ENCODE measurements around the gene NABP1.

NABP1 gene

GRCh38 chr2:191679818-191680600 is 2.1 kb downstream of the NABP1 start:
- H3K27ac ChIP-seq, result peak overlapping the region; percentile 99
- no peaks in the 10 kb centered on the region for H3K27me3 ChIP-seq
- TF ChIP-seq CTCF (IDR thresholded peaks at IDR 0.05), result no peak
- H3K36me3 ChIP-seq, result peaks cover 39% of the 10 kb centered on the region
- peaks cover 53 to 76% of the 10 kb centered on the region in 2 experiments for H3K4me1 ChIP-seq (ENCODE audit: control insufficient read depth in 1 of 2, insufficient read depth in 1 of 2, low read depth in 1 of 2, low read length in 1 of 2)
- H3K9me3 ChIP-seq, result no peaks in the 10 kb centered on the region
- peak overlapping the region; percentile 89 to 95 for H3K4me3 ChIP-seq (ENCODE audit: low read depth in 1 of 2, low read length in 1 of 2)

- Histone ChIP-seq H3K4me3 (ENCODE audit: low read depth in 1 of 2, low read length in 1 of 2) (peak overlapping the region; percentile 89 to 95), H3K4me1 (ENCODE audit: control insufficient read depth in 1 of 2, insufficient read depth in 1 of 2, low read depth in 1 of 2, low read length in 1 of 2) (peaks cover 47 to 72% of the 10 kb centered on the region in 2 experiments), H3K9me3 (no peaks in the 10 kb centered on the region), H3K27me3 (no peaks in the 10 kb centered on the region), H3K36me3 (peaks cover 45% of the 10 kb centered on the region), H3K27ac (peak overlapping the region; percentile 99)
- no peak for TF ChIP-seq CTCF (IDR thresholded peaks at IDR 0.05)
Observed at GRCh38 chr2:191680639-191681038, 2.7 kb downstream of the NABP1 start.

GRCh38 chr2:191682126-191682525 is 4.2 kb downstream of the NABP1 start:
- H3K27ac ChIP-seq, result peak overlapping the region; percentile 99
- H3K9me3 ChIP-seq, result no peaks in the 10 kb centered on the region
- H3K4me3 ChIP-seq (ENCODE audit: low read depth in 1 of 2, low read length in 1 of 2), result peak overlapping the region in 1 of 2 experiments; percentile 89
- peaks cover 35 to 59% of the 10 kb centered on the region in 2 experiments for H3K4me1 ChIP-seq (ENCODE audit: control insufficient read depth in 1 of 2, insufficient read depth in 1 of 2, low read depth in 1 of 2, low read length in 1 of 2)
- no peak for TF ChIP-seq CTCF (IDR thresholded peaks at IDR 0.05)
- peaks cover 60% of the 10 kb centered on the region for H3K36me3 ChIP-seq
- no peaks in the 10 kb centered on the region for H3K27me3 ChIP-seq

- Histone ChIP-seq H3K9me3 (no peaks in the 10 kb centered on the region), H3K27me3 (no peaks in the 10 kb centered on the region), H3K27ac (peak overlapping the region; percentile 55), H3K4me1 (ENCODE audit: control insufficient read depth in 1 of 2, insufficient read depth in 1 of 2, low read depth in 1 of 2, low read length in 1 of 2) (peaks cover 30 to 32% of the 10 kb centered on the region in 2 experiments), H3K36me3 (peaks cover 90% of the 10 kb centered on the region), H3K4me3 (ENCODE audit: low read depth in 1 of 2, low read length in 1 of 2) (no peak overlapping the region)
- no peak for TF ChIP-seq CTCF (IDR thresholded peaks at IDR 0.05)
Observed at GRCh38 chr2:191686066-191686465, 8.1 kb downstream of the NABP1 start.

- H3K27ac ChIP-seq, result peak overlapping the region; percentile 55
- no peaks in the 10 kb centered on the region for H3K9me3 ChIP-seq
- no peak for TF ChIP-seq CTCF (IDR thresholded peaks at IDR 0.05)
- H3K4me3 ChIP-seq (ENCODE audit: low read depth in 1 of 2, low read length in 1 of 2), result no peak overlapping the region
- H3K36me3 ChIP-seq, result peaks cover 83% of the 10 kb centered on the region
- H3K27me3 ChIP-seq, result no peaks in the 10 kb centered on the region
- peaks cover 26 to 30% of the 10 kb centered on the region in 2 experiments for H3K4me1 ChIP-seq (ENCODE audit: control insufficient read depth in 1 of 2, insufficient read depth in 1 of 2, low read depth in 1 of 2, low read length in 1 of 2)
Observed at GRCh38 chr2:191686729-191687128, 8.8 kb downstream of the NABP1 start.

Measured in neutrophil (primary cell).